GM18526 (cell line): ENCODE results near the gene NEK4.

Source experiments
- POLR2A ChIP-seq: IDR thresholded peaks from 3 replicates; pipeline ENCODE4 v1.6.1; 2011; ENCODE audit not compliant: insufficient read length; ENCODE audit errors: extremely low read depth

Gene NEK4

GRCh38 chr3:52787672-52788625, 17.2 kb upstream of the NEK4 start:
- no peak for TF ChIP-seq POLR2A

- no peak for TF ChIP-seq POLR2A
Measured at GRCh38 chr3:52787246-52787645, 16.5 kb upstream of the NEK4 start.

GRCh38 chr3:52786330-52787215, 15.8 kb upstream of the NEK4 start:
- TF ChIP-seq POLR2A = no peak

- no peak for TF ChIP-seq POLR2A
Measured at GRCh38 chr3:52784931-52785590, 14.3 kb upstream of the NEK4 start.

GRCh38 chr3:52784021-52784621, 13.4 kb upstream of the NEK4 start:
- TF ChIP-seq POLR2A = no peak

- no peak for TF ChIP-seq POLR2A
Measured at GRCh38 chr3:52783211-52783555, 12.4 kb upstream of the NEK4 start.

GRCh38 chr3:52782412-52783210, 11.9 kb upstream of the NEK4 start:
- no peak for TF ChIP-seq POLR2A

- TF ChIP-seq POLR2A = no peak
Measured at GRCh38 chr3:52781741-52782140, 11.0 kb upstream of the NEK4 start.

- no peak for TF ChIP-seq POLR2A
Measured at GRCh38 chr3:52779837-52780585, 9.3 kb upstream of the NEK4 start.

GRCh38 chr3:52779011-52779836, 8.5 kb upstream of the NEK4 start:
- no peak for TF ChIP-seq POLR2A

GRCh38 chr3:52777959-52778805, 7.4 kb upstream of the NEK4 start:
- TF ChIP-seq POLR2A = no peak

GRCh38 chr3:52777127-52777958, 6.6 kb upstream of the NEK4 start, which contains the start of gene ITIH1:
Gene ITIH1 (plus strand): TSS chr3:52777599. CDS start chr3:52777616, 17 bp downstream.
- TF ChIP-seq POLR2A = no peak
